Measurements from ENCODE around the gene TMEM54.

TMEM54 gene

DNA sequence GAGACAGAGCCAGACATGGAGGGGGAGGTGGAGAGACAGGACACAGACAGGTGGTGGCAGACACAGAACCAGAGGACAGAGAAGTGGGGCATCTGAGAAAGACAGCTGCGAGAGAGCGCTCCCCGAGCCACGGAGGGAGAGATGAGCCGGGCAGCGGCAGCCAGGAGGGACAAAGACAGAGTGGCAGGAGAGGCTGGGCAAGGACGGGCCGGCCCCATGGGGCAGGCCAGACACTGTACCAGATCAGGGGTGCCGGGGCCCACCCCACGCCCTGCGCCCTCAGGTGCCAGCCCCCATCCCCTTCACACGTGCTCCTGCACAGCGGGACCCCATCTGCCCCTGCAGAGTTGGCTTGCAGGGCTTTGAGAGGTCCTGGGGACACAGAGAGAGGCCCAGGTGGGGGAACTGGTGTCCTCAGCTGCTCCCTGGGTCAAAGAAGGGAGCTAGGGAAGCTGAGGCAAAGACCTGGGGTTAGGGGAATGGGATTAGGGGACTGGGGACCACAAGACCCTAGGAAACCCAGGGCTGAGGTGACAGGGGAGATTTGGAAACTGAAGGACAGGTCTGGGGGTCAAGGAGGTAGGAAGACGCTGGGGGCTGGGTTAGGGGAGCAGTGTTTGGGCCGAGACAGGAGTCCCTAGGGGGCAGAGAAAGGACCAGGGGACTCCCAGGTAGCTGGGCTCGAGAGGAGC lies 31.1 kb downstream of the TMEM54 start:
- H3K4me3 ChIP-seq (ENCODE audit: low read depth, low read length): no peak overlapping the region
- no peak for DNase-seq (ENCODE audit: low read depth)
- TF ChIP-seq, protein P1, sequence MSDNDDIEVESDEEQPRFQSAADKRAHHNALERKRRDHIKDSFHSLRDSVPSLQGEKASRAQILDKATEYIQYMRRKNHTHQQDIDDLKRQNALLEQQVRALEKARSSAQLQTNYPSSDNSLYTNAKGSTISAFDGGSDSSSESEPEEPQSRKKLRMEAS (IDR thresholded peaks at IDR 0.05; ENCODE audit: low read depth, low read length): no peak
- TF ChIP-seq, protein P2, sequence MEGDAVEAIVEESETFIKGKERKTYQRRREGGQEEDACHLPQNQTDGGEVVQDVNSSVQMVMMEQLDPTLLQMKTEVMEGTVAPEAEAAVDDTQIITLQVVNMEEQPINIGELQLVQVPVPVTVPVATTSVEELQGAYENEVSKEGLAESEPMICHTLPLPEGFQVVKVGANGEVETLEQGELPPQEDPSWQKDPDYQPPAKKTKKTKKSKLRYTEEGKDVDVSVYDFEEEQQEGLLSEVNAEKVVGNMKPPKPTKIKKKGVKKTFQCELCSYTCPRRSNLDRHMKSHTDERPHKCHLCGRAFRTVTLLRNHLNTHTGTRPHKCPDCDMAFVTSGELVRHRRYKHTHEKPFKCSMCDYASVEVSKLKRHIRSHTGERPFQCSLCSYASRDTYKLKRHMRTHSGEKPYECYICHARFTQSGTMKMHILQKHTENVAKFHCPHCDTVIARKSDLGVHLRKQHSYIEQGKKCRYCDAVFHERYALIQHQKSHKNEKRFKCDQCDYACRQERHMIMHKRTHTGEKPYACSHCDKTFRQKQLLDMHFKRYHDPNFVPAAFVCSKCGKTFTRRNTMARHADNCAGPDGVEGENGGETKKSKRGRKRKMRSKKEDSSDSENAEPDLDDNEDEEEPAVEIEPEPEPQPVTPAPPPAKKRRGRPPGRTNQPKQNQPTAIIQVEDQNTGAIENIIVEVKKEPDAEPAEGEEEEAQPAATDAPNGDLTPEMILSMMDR (IDR thresholded peaks at IDR 0.05; ENCODE audit: low read depth, low read length): no peak
- no peak for TF ChIP-seq POLR2A (IDR thresholded peaks at IDR 0.05; ENCODE audit: extremely low read depth, insufficient read length)
- no peak for TF ChIP-seq MYC (IDR thresholded peaks at IDR 0.05; ENCODE audit: low read depth, low read length)

DNA sequence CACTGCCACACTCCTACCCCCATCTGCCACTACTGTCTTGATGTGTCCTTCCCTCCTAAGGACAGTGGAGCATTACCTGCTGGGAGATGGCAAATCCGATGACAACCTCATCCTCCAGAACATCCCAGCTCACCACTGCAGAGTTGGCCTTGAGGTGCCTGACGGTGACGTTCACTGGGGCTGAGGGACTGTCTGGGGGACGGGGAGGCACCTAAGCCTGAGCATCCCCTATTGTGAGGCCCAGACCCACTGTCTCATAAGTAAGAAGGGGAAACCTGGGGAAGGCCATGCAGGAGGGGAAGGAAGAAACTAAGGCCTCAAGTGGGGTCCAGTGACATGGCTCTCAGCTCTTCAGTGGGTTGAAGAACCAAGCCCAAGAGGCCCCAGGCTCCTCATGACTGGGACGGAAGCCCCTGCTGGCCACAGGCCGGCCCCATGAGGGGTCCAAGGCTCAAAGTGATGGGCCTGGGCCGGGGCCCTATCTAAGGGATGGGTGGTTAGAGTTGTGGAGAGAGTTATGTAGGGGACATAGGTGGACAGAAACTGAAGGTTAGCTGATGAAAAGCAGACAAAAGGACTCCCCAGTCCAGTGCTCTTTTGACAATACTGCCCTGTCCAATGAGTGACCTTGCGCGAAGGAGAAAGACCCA lies 32.3 kb downstream of the TMEM54 start:
- TF ChIP-seq MYC (IDR thresholded peaks at IDR 0.05; ENCODE audit: low read depth, low read length) (no peak), POLR2A (IDR thresholded peaks at IDR 0.05; ENCODE audit: extremely low read depth, insufficient read length) (no peak)
- TF ChIP-seq, protein P2 (IDR thresholded peaks at IDR 0.05; ENCODE audit: low read depth, low read length): no peak
- TF ChIP-seq, protein P1 (IDR thresholded peaks at IDR 0.05; ENCODE audit: low read depth, low read length): no peak
- DNase-seq (ENCODE audit: low read depth): no peak

DNA sequence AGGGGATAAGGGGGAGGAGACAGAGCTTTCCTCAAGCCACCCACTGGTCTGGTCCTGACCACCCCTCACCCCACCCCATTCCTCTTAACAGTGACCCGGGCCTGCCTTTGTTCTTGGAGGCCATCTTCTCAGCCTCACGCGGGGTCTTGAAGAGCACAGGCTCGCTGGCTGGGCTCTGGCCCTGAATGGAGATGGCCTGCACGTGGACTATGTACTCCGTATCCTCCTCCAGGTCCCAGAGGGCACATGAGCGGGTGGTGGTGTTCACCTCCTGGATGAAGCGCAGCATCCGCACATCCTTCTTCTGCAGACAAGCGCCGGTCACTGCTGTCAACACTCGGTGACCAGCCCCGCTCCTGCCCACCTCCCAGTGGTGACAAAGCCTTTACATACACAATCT lies 33.1 kb downstream of the TMEM54 start:
- H3K4me3 ChIP-seq (ENCODE audit: low read depth, low read length): no peak overlapping the region
- no peak for TF ChIP-seq POLR2A (IDR thresholded peaks at IDR 0.05; ENCODE audit: extremely low read depth, insufficient read length)
- TF ChIP-seq, protein P1 (IDR thresholded peaks at IDR 0.05; ENCODE audit: low read depth, low read length): no peak
- TF ChIP-seq, protein P2 (IDR thresholded peaks at IDR 0.05; ENCODE audit: low read depth, low read length): no peak
- TF ChIP-seq MYC (IDR thresholded peaks at IDR 0.05; ENCODE audit: low read depth, low read length): no peak
- DNase-seq (ENCODE audit: low read depth): no peak

More for the DNA sequence above, 32.3 kb downstream of the TMEM54 start:
- no peak overlapping the region for H3K4me3 ChIP-seq (ENCODE audit: low read depth, low read length)

DNA sequence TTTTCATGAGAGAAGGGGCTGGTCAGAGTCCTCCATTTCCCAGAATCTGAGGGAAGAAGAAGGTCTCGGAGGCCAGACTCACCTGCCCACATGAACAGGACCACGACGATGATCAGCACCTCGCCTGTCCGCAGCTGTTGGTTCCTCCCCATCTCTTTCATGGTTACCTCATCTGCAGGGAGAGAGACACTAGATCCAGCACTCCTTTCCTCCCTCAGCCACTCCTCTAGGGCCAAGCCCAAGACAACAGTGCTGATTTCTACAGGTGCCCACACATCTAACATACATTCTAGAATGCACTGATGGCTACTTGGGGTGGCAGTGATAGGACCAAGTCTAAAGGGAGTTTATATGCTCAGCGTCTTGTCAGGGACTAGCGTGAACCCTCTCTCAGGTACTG lies 33.5 kb downstream of the TMEM54 start:
- DNase-seq (ENCODE audit: low read depth): no peak
- TF ChIP-seq, protein P2 (IDR thresholded peaks at IDR 0.05; ENCODE audit: low read depth, low read length): no peak
- TF ChIP-seq, protein P1 (IDR thresholded peaks at IDR 0.05; ENCODE audit: low read depth, low read length): no peak
- TF ChIP-seq MYC (IDR thresholded peaks at IDR 0.05; ENCODE audit: low read depth, low read length): no peak
- no peak for TF ChIP-seq POLR2A (IDR thresholded peaks at IDR 0.05; ENCODE audit: extremely low read depth, insufficient read length)
- H3K4me3 ChIP-seq (ENCODE audit: low read depth, low read length): no peak overlapping the region

DNA sequence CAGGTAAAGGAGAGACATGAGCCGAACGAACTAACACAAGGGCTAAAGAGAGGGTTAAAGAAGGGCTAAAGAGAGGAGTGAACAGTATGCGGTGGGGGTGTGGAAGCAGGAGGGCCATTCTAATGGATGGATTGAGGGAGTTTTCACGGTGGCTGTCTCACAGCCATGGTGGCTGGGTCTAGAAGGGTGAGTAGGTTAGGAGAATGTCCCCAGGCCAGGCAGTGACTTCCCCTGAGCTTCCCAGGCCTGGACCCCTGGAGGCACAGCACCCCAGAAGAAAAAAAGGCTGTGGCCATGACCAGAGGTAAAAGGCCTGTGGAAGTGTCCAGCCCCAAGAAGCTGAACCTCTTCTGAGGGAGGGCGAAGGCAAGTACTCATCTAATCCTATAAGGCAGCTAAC lies 34.0 kb downstream of the TMEM54 start:
- no peak for DNase-seq (ENCODE audit: low read depth)
- TF ChIP-seq MYC (IDR thresholded peaks at IDR 0.05; ENCODE audit: low read depth, low read length): no peak
- TF ChIP-seq, protein P1 (IDR thresholded peaks at IDR 0.05; ENCODE audit: low read depth, low read length): no peak
- TF ChIP-seq, protein P2 (IDR thresholded peaks at IDR 0.05; ENCODE audit: low read depth, low read length): no peak
- no peak overlapping the region for H3K4me3 ChIP-seq (ENCODE audit: low read depth, low read length)

Measured in NB4 (cell line).